ENCODE measurements around the gene SYT1. TPM values are rescaled to one million over a fixed set of nuclear protein-coding genes. Genes with fewer than 3 reads are reported as not detected.

SYT1 gene
- total RNA-seq, 1 donor from 2014 or later, result 33.2 TPM

DNA sequence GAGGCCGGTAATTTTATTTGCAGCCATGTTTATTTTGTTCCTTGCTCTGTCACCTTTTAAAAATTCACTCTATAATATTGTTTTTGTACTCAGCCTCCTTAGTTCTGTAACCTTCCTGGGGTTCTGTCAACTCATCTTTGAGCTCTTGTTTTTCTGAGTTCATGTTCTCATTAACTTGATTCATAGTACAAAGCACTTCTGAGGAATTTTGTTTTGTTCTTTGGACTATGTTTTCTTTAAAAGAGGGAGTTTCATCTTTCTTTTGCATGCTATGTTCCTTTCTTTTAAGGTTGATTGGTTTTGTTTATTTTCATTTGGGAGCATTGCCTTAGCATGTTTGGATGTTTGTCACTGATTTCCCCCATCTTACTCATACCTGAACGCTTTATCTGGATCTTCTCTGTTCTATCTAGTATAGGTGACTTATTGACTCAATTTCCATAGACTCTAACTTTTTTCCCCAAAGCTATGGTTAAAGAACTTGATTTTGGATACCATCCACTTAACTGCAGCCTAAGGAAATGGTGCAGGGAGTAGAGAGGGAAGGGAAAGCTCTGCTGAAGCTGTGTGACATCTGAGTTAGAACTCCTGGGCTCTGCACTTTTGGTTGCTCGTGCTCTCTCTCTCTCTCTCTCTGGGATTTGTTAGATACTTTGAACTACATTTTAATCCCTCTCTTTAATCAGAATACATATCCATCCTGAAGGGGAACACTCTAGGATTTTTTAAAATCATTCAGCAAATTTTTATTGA, 557.7 kb downstream of the SYT1 start:
- Histone ChIP-seq H3K4me3 (ENCODE audit: insufficient read depth, low read depth, low read length) (no peak overlapping the region), H3K27me3 (ENCODE audit: insufficient read depth, low read length) (no peaks in the 10 kb centered on the region), H3K4me1 (ENCODE audit: insufficient read depth, low read length) (peaks cover 54% of the 10 kb centered on the region), H2AFZ (ENCODE audit: low read depth, low read length) (no peak overlapping the region), H3K36me3 (ENCODE audit: insufficient read depth, low read length) (no peaks in the 10 kb centered on the region), H4K20me1 (ENCODE audit: insufficient read depth, low read length) (no peaks in the 10 kb centered on the region), H3K79me2 (ENCODE audit: insufficient read depth, low read length) (no peaks in the 10 kb centered on the region), H3K27ac (ENCODE audit: low read depth, low read length) (peak overlapping the region; percentile 88), H3K9me3 (ENCODE audit: insufficient read depth, low read depth, low read length) (no peaks in the 10 kb centered on the region), H3K9ac (ENCODE audit: low read length) (peak overlapping the region; percentile 43), H3K4me2 (ENCODE audit: low read length) (peak overlapping the region; percentile 44)
- Mint-ChIP-seq H3K27ac (ENCODE audit: unreplicated experiment) (peak overlapping the region; percentile 88), H3K36me3 (ENCODE audit: low read depth, unreplicated experiment) (no peaks in the 10 kb centered on the region), H3K4me3 (ENCODE audit: unreplicated experiment) (no peak overlapping the region), H3K4me1 (ENCODE audit: low read depth, unreplicated experiment) (peaks cover 74% of the 10 kb centered on the region), H3K27me3 (ENCODE audit: low read depth, unreplicated experiment) (no peaks in the 10 kb centered on the region), H3K9me3 (ENCODE audit: unreplicated experiment) (no peaks in the 10 kb centered on the region)
- no peak for TF ChIP-seq EZH2 (IDR thresholded peaks at IDR 0.05; ENCODE audit: insufficient read depth, low read length)
- TF ChIP-seq, protein P1, sequence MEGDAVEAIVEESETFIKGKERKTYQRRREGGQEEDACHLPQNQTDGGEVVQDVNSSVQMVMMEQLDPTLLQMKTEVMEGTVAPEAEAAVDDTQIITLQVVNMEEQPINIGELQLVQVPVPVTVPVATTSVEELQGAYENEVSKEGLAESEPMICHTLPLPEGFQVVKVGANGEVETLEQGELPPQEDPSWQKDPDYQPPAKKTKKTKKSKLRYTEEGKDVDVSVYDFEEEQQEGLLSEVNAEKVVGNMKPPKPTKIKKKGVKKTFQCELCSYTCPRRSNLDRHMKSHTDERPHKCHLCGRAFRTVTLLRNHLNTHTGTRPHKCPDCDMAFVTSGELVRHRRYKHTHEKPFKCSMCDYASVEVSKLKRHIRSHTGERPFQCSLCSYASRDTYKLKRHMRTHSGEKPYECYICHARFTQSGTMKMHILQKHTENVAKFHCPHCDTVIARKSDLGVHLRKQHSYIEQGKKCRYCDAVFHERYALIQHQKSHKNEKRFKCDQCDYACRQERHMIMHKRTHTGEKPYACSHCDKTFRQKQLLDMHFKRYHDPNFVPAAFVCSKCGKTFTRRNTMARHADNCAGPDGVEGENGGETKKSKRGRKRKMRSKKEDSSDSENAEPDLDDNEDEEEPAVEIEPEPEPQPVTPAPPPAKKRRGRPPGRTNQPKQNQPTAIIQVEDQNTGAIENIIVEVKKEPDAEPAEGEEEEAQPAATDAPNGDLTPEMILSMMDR (IDR thresholded peaks at IDR 0.05; ENCODE audit: insufficient read depth, low read depth, low read length), result no peak
- DNase-seq (ENCODE audit: low read depth) (no peak), FAIRE-seq (no peak)

DNA sequence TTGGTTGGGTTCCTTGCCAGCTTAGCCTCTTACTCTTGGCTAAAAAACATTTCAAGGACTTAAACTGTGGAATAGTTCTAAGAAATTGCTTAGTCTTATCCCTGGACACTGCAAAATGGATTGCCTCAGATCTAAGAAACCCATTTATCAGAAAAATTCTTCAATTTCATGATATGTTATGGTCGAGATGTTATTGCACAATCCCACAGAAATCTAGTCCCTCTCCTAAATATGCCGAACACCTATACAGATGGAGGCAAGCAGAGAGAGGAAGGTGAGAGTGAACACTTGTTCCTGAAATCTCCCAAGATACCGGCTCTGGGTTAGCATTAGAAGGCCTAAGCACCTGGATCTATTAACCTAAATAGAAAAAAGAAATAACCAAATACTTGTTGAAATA, 559.0 kb downstream of the SYT1 start:
- no peaks in the 10 kb centered on the region for H3K9me3 ChIP-seq (ENCODE audit: insufficient read depth, low read depth, low read length)
- H3K79me2 ChIP-seq (ENCODE audit: insufficient read depth, low read length), result no peaks in the 10 kb centered on the region
- H3K4me1 Mint-ChIP-seq (ENCODE audit: low read depth, unreplicated experiment), result peaks cover 70% of the 10 kb centered on the region
- no peaks in the 10 kb centered on the region for H3K36me3 ChIP-seq (ENCODE audit: insufficient read depth, low read length)
- H3K36me3 Mint-ChIP-seq (ENCODE audit: low read depth, unreplicated experiment), result no peaks in the 10 kb centered on the region
- H3K9me3 Mint-ChIP-seq (ENCODE audit: unreplicated experiment), result no peaks in the 10 kb centered on the region
- no peak for TF ChIP-seq EZH2 (IDR thresholded peaks at IDR 0.05; ENCODE audit: insufficient read depth, low read length)
- TF ChIP-seq, protein P1 (IDR thresholded peaks at IDR 0.05; ENCODE audit: insufficient read depth, low read depth, low read length), result no peak
- no peak overlapping the region for H3K4me3 Mint-ChIP-seq (ENCODE audit: unreplicated experiment)
- no peaks in the 10 kb centered on the region for H3K27me3 Mint-ChIP-seq (ENCODE audit: low read depth, unreplicated experiment)
- peak overlapping the region; percentile 88 for H3K27ac Mint-ChIP-seq (ENCODE audit: unreplicated experiment)
- no peak for DNase-seq (ENCODE audit: low read depth)
- no peaks in the 10 kb centered on the region for H3K27me3 ChIP-seq (ENCODE audit: insufficient read depth, low read length)
- H3K27ac ChIP-seq (ENCODE audit: low read depth, low read length), result peak overlapping the region; percentile 96
- no peak overlapping the region for H3K4me3 ChIP-seq (ENCODE audit: insufficient read depth, low read depth, low read length)
- no peak overlapping the region for H2AFZ ChIP-seq (ENCODE audit: low read depth, low read length)
- peak overlapping the region; percentile 43 for H3K9ac ChIP-seq (ENCODE audit: low read length)
- no peaks in the 10 kb centered on the region for H4K20me1 ChIP-seq (ENCODE audit: insufficient read depth, low read length)
- H3K4me1 ChIP-seq (ENCODE audit: insufficient read depth, low read length), result peaks cover 54% of the 10 kb centered on the region
- H3K4me2 ChIP-seq (ENCODE audit: low read length), result peak overlapping the region; percentile 27
- FAIRE-seq, result peak; percentile 63

DNA sequence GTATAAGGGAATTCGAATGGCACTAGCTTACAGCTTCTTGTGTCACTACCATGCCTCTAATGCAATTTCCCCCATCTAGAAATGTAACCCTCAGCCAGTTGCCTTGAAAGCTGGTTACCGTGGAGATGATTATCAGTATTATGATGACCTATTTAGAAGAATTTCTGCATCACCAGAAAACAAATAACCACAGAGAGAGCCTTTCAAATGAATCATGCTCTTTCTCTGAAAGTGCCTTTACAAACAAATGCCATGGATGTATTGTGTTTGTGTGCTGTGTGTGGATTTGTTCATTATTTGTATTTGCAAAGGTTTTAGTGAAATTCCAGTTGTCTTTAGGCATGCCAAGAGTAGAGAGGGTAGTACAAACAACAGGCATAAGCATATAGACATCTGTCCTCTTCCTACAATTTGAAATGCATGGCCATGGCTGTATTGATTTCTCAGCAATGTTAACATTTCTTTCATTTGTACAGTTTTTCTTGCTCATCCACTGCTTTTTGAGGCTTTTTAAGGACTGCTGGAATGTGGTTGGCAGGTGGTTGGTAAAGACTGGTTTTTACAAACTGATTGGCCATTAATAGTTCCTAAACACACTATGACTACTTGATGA, 559.6 kb downstream of the SYT1 start:
- no peak overlapping the region for H3K4me3 Mint-ChIP-seq (ENCODE audit: unreplicated experiment)
- peaks cover 68% of the 10 kb centered on the region for H3K4me1 Mint-ChIP-seq (ENCODE audit: low read depth, unreplicated experiment)
- no peaks in the 10 kb centered on the region for H3K9me3 Mint-ChIP-seq (ENCODE audit: unreplicated experiment)
- no peaks in the 10 kb centered on the region for H3K36me3 Mint-ChIP-seq (ENCODE audit: low read depth, unreplicated experiment)
- no peaks in the 10 kb centered on the region for H3K36me3 ChIP-seq (ENCODE audit: insufficient read depth, low read length)
- peak overlapping the region; percentile 96 for H3K27ac ChIP-seq (ENCODE audit: low read depth, low read length)
- H2AFZ ChIP-seq (ENCODE audit: low read depth, low read length), result no peak overlapping the region
- peak overlapping the region; percentile 88 for H3K27ac Mint-ChIP-seq (ENCODE audit: unreplicated experiment)
- H3K27me3 Mint-ChIP-seq (ENCODE audit: low read depth, unreplicated experiment), result no peaks in the 10 kb centered on the region
- peak overlapping the region; percentile 40 for H3K4me3 ChIP-seq (ENCODE audit: insufficient read depth, low read depth, low read length)
- FAIRE-seq, result peak; percentile 97
- peak; percentile 97 for DNase-seq (ENCODE audit: low read depth)
- peaks cover 54% of the 10 kb centered on the region for H3K4me1 ChIP-seq (ENCODE audit: insufficient read depth, low read length)
- H3K27me3 ChIP-seq (ENCODE audit: insufficient read depth, low read length), result no peaks in the 10 kb centered on the region
- H3K79me2 ChIP-seq (ENCODE audit: insufficient read depth, low read length), result no peaks in the 10 kb centered on the region
- TF ChIP-seq, protein P1 (IDR thresholded peaks at IDR 0.05; ENCODE audit: insufficient read depth, low read depth, low read length), result no peak
- TF ChIP-seq EZH2 (IDR thresholded peaks at IDR 0.05; ENCODE audit: insufficient read depth, low read length), result no peak
- H4K20me1 ChIP-seq (ENCODE audit: insufficient read depth, low read length), result no peaks in the 10 kb centered on the region
- H3K9me3 ChIP-seq (ENCODE audit: insufficient read depth, low read depth, low read length), result no peaks in the 10 kb centered on the region
- peak overlapping the region; percentile 74 for H3K4me2 ChIP-seq (ENCODE audit: low read length)
- H3K9ac ChIP-seq (ENCODE audit: low read length), result peak overlapping the region; percentile 72

Data from astrocyte (in vitro differentiated cells and primary cell).